HL-60/S4 (cell line): Measurements from ENCODE around the gene SF3B6.
"Not testable (repeated sequence)": the region's sequence is repeated elsewhere in the genome, so short reads cannot be mapped to it uniquely, and the experiment has no call there.

Experiments
- in situ Hi-C: fragments of 300-500 bp; cut with MboI; formaldehyde crosslinking; loops from 2 replicates; pipeline ENCODE4 v1.14.3; 2022; ENCODE audit warnings: low sequenced_read_pairs

The SF3B6 gene

GRCh38 chr2:24075915-24076848 lies at the start of gene SF3B6:
TSS of gene SF3B6 (minus strand) at chr2:24076326. CDS start at chr2:24076229, 97 bp downstream.
- in situ Hi-C loops = no loop called here

- in situ Hi-C loops = no loop called here
Observed at GRCh38 chr2:24123922-24124580, 47.9 kb upstream of the SF3B6 start.

GRCh38 chr2:24123195-24123921 lies 47.2 kb upstream of the SF3B6 start, which contains the start of the genes FAM228B and PFN4:
TSS of gene FAM228B (plus strand) at chr2:24123469. CDS start at chr2:24124362, 893 bp downstream.
TSS of gene PFN4 (minus strand) at chr2:24123334. CDS start at chr2:24122535, 799 bp downstream.
- in situ Hi-C loops = no loop called here

- in situ Hi-C loops = no loop called here
Observed at GRCh38 chr2:24122366-24123194, 46.5 kb upstream of the SF3B6 start.

- in situ Hi-C loops = no loop called here
Observed at GRCh38 chr2:24121469-24121868, 45.3 kb upstream of the SF3B6 start.

GRCh38 chr2:24121066-24121465 lies 44.9 kb upstream of the SF3B6 start:
- in situ Hi-C loops = no loop called here

- in situ Hi-C loops = no loop called here
Observed at GRCh38 chr2:24117902-24118301, 41.8 kb upstream of the SF3B6 start.

GRCh38 chr2:24115057-24115456 lies 38.9 kb upstream of the SF3B6 start:
- in situ Hi-C loops = no loop called here

GRCh38 chr2:24111407-24111901 lies 35.3 kb upstream of the SF3B6 start:
- in situ Hi-C loops = no loop called here

GRCh38 chr2:24110660-24111303 lies 34.7 kb upstream of the SF3B6 start:
- in situ Hi-C loops = no loop called here

GRCh38 chr2:24109431-24109830 lies 33.3 kb upstream of the SF3B6 start:
- in situ Hi-C loops = not testable (repeated sequence)

GRCh38 chr2:24107336-24107735 lies 31.2 kb upstream of the SF3B6 start:
- in situ Hi-C loops = no loop called here

- in situ Hi-C loops = no loop called here
Observed at GRCh38 chr2:24106786-24107185, 30.7 kb upstream of the SF3B6 start.

GRCh38 chr2:24105816-24106215 lies 29.7 kb upstream of the SF3B6 start:
- in situ Hi-C loops = no loop called here

- in situ Hi-C loops = no loop called here
Observed at GRCh38 chr2:24104906-24105305, 28.8 kb upstream of the SF3B6 start.

GRCh38 chr2:24104110-24104650 lies 28.1 kb upstream of the SF3B6 start:
- in situ Hi-C loops = no loop called here

GRCh38 chr2:24102677-24103076 lies 26.6 kb upstream of the SF3B6 start:
- in situ Hi-C loops = no loop called here

- in situ Hi-C loops = no loop called here
Observed at GRCh38 chr2:24101992-24102391, 25.9 kb upstream of the SF3B6 start.

GRCh38 chr2:24100732-24101131 lies 24.6 kb upstream of the SF3B6 start:
- in situ Hi-C loops = not testable (repeated sequence)
